Ishikawa (cell line): ENCODE data around the gene INS.

ENCODE experiments used
- CEBPB ChIP-seq: IDR thresholded peaks from 2 replicates; pipeline ENCODE4 v1.6.1; 2012
- CREB1 ChIP-seq: IDR thresholded peaks from 2 replicates; pipeline ENCODE4 v1.6.1; 2012; ENCODE audit warnings: low read depth
- EGR1 ChIP-seq: IDR thresholded peaks from 2 replicates; pipeline ENCODE4 v1.6.1; 2012
- EP300 ChIP-seq: IDR thresholded peaks from 2 replicates; pipeline ENCODE4 v1.6.1; 2012; ENCODE audit warnings: borderline replicate concordance
- FOXM1 ChIP-seq: IDR thresholded peaks from 2 replicates; pipeline ENCODE4 v1.6.1; 2012; ENCODE audit warnings: low read depth, borderline replicate concordance
- MAX ChIP-seq: IDR thresholded peaks from 2 replicates; pipeline ENCODE4 v1.6.1; 2012
- NFIC ChIP-seq: IDR thresholded peaks from 2 replicates; pipeline ENCODE4 v1.6.1; 2012
- RAD21 ChIP-seq: IDR thresholded peaks from 2 replicates; pipeline ENCODE4 v1.6.1; 2012; ENCODE audit warnings: low read depth
- REST ChIP-seq: IDR thresholded peaks from 2 replicates; pipeline ENCODE4 v1.6.1; 2012; ENCODE audit warnings: low read depth, mild to moderate bottlenecking
- TAF1 ChIP-seq: IDR thresholded peaks from 2 replicates; pipeline ENCODE4 v1.6.1; 2012; ENCODE audit warnings: low read depth, mild to moderate bottlenecking
- TCF12 ChIP-seq: IDR thresholded peaks from 2 replicates; pipeline ENCODE4 v1.6.1; 2012; ENCODE audit warnings: low read depth
- TEAD4 ChIP-seq: IDR thresholded peaks from 2 replicates; pipeline ENCODE4 v1.6.1; 2012
- USF1 ChIP-seq: IDR thresholded peaks from 2 replicates; pipeline ENCODE4 v1.6.1; 2012
- YY1 ChIP-seq: IDR thresholded peaks from 2 replicates; pipeline ENCODE4 v1.6.1; 2012; ENCODE audit warnings: low read depth
- ZBTB7A ChIP-seq: IDR thresholded peaks from 2 replicates; pipeline ENCODE4 v1.6.1; 2012; ENCODE audit warnings: low read depth

Gene INS

GRCh38 chr11:2146051-2146450, 15.0 kb downstream of the INS start:
- TF ChIP-seq MAX = no peak
- no peak for TF ChIP-seq EGR1
- TF ChIP-seq CREB1 = no peak
- TF ChIP-seq RAD21 = no peak
- TF ChIP-seq FOXM1 = no peak
- TF ChIP-seq NFIC = no peak

GRCh38 chr11:2144544-2145248, 16.3 kb downstream of the INS start:
- no peak for TF ChIP-seq RAD21
- TF ChIP-seq EP300 = no peak
- TF ChIP-seq NFIC = no peak
- TF ChIP-seq MAX = no peak
- no peak for TF ChIP-seq REST
- no peak for TF ChIP-seq CREB1
- no peak for TF ChIP-seq FOXM1
- TF ChIP-seq TAF1 = no peak
- TF ChIP-seq TEAD4 = no peak
- no peak for TF ChIP-seq CEBPB
- no peak for TF ChIP-seq USF1
- TF ChIP-seq ZBTB7A = no peak
- TF ChIP-seq TCF12 = no peak
- no peak for TF ChIP-seq EGR1

GRCh38 chr11:2143799-2144543, 17.0 kb downstream of the INS start:
- TF ChIP-seq RAD21 (no peak), TAF1 (no peak), YY1 (no peak), NFIC (no peak), TCF12 (no peak), CREB1 (no peak), USF1 (no peak), REST (no peak), EP300 (no peak), ZBTB7A (no peak), TEAD4 (no peak), EGR1 (no peak), CEBPB (no peak), MAX (no peak), FOXM1 (no peak)

- no peak for TF ChIP-seq USF1
- TF ChIP-seq RAD21 = no peak
- no peak for TF ChIP-seq REST
- TF ChIP-seq TEAD4 = no peak
- no peak for TF ChIP-seq EGR1
- TF ChIP-seq ZBTB7A = no peak
- no peak for TF ChIP-seq CREB1
- TF ChIP-seq CEBPB = no peak
- no peak for TF ChIP-seq MAX
- TF ChIP-seq EP300 = no peak
- no peak for TF ChIP-seq TAF1
- TF ChIP-seq NFIC = no peak
- TF ChIP-seq FOXM1 = no peak
- TF ChIP-seq YY1 = no peak
Observed at GRCh38 chr11:2143477-2143798, 17.6 kb downstream of the INS start.
